ENCODE data around the gene RHEBL1. TPM values are rescaled to one million over a fixed set of nuclear protein-coding genes. Genes with fewer than 3 reads are reported as not detected.

RHEBL1 gene
- total and polyA plus RNA-seq, 7 donors, result 0.21 to 1.2 (median 0.77) TPM; not detected in 3

- H3K27me3 ChIP-seq (ENCODE audit: insufficient read depth in 3 of 3, low read length in 2 of 3), result no peaks in the 10 kb centered on the region
- H3K9me3 ChIP-seq, result no peaks in the 10 kb centered on the region
- H3K36me3 ChIP-seq (ENCODE audit: insufficient read depth in 1 of 2, low read depth in 1 of 2), result peaks cover 11 to 92% of the 10 kb centered on the region in 2 donors
- H3K4me1 ChIP-seq, result no peaks in the 10 kb centered on the region
- intact Hi-C loops (cut with DNase I), result loop anchor here (5.0 kb wide), 1 partner anchor 33 kb away; no protein-coding TSS in a partner anchor
- H3K4me3 ChIP-seq, result no peak overlapping the region
- H3K27ac ChIP-seq, result no peak overlapping the region
- 83 to 87% (median 84%) methylated on average over 12 of the region's 12 CpGs for WGBS, 3 donors
- DNase-seq (no peak), ATAC-seq (no peak)
- TF ChIP-seq CTCF (IDR thresholded peaks at IDR 0.05), result no peak
Measured at GRCh38 chr12:49024543-49024942, 45.2 kb downstream of the RHEBL1 start.

- 92 to 98% (median 94%) methylated on average over 2 of the region's 2 CpGs for WGBS, 3 donors
- intact Hi-C loops (cut with DNase I), result loop anchor here (5.0 kb wide), 1 partner anchor 33 kb away; no protein-coding TSS in a partner anchor
- no peak for TF ChIP-seq CTCF (IDR thresholded peaks at IDR 0.05)
- Histone ChIP-seq H3K4me3 (no peak overlapping the region), H3K27me3 (ENCODE audit: insufficient read depth in 3 of 3, low read length in 2 of 3) (no peaks in the 10 kb centered on the region), H3K9me3 (no peaks in the 10 kb centered on the region), H3K27ac (no peak overlapping the region), H3K36me3 (ENCODE audit: insufficient read depth in 1 of 2, low read depth in 1 of 2) (peaks cover 11 to 84% of the 10 kb centered on the region in 2 donors), H3K4me1 (peaks cover 4% of the 10 kb centered on the region)
- ATAC-seq (no peak), DNase-seq (no peak)
Measured at GRCh38 chr12:49023812-49024211, 46.0 kb downstream of the RHEBL1 start.

DNA sequence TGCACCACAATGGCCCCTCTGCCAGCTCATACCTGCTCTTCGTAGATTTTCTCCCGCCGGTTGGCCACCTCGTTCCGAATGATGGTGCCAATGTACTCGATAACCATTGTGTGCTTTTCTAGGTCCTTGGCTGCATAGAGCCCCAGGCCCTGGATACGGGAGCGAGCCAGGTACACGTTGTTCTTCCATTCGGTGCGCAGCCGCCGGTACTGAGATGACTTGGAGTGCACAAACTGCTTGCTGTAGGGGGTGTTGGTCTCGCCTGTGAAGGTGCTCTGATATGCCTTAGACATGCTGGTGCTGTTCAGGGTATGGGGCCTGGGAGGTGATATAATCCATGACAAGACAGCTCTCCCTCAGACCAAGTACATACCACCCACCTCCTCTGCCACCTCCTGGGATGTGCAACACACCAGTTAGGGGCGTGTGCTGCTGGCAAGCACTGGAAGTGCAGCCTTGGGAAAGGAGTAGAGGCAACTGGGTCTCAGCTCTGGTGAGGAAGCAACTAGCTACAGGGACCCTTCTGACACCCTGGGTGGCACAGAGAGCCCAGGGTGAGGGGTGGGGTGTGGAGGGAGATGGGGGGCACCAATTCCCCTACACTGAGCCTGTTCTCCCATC, 47.1 kb downstream of the RHEBL1 start:
- H3K27me3 ChIP-seq (ENCODE audit: insufficient read depth in 3 of 3, low read length in 2 of 3), result no peaks in the 10 kb centered on the region
- H3K27ac ChIP-seq, result no peak overlapping the region
- intact Hi-C loops (cut with DNase I), result loop anchor here (5.0 kb wide), 1 partner anchor 35 kb away; no protein-coding TSS in a partner anchor
- no peak overlapping the region for H3K4me3 ChIP-seq
- ATAC-seq, result no peak
- peaks cover 7% of the 10 kb centered on the region for H3K4me1 ChIP-seq
- peak in 1 of 2 donors; percentile 53 for DNase-seq
- H3K36me3 ChIP-seq (ENCODE audit: insufficient read depth in 1 of 2, low read depth in 1 of 2), result peaks cover 6 to 73% of the 10 kb centered on the region in 2 donors
- H3K9me3 ChIP-seq, result no peaks in the 10 kb centered on the region
- no peak for TF ChIP-seq CTCF (IDR thresholded peaks at IDR 0.05)
- 81 to 95% (median 86%) methylated on average over 15 of the region's 15 CpGs for WGBS, 3 donors

- DNase-seq (peak in 1 of 2 donors; percentile 46), ATAC-seq (no peak)
- Histone ChIP-seq H3K4me1 (peaks cover 16% of the 10 kb centered on the region), H3K4me3 (no peak overlapping the region), H3K9me3 (no peaks in the 10 kb centered on the region), H3K27me3 (ENCODE audit: insufficient read depth in 3 of 3, low read length in 2 of 3) (no peaks in the 10 kb centered on the region), H3K36me3 (ENCODE audit: insufficient read depth in 1 of 2, low read depth in 1 of 2) (peaks cover 5 to 60% of the 10 kb centered on the region in 2 donors), H3K27ac (no peak overlapping the region)
- WGBS, 3 donors, result 71 to 82% (median 81%) methylated on average over 10 to 11 of the region's 11 CpGs
- intact Hi-C loops (cut with DNase I), result loop anchor here (5.0 kb wide), 1 partner anchor 36 kb away; no protein-coding TSS in a partner anchor
- TF ChIP-seq CTCF (IDR thresholded peaks at IDR 0.05), result no peak
Measured at GRCh38 chr12:49021292-49021915, 48.4 kb downstream of the RHEBL1 start.

All from psoas muscle (tissue), 8 donors.